Esophagus muscularis mucosa (tissue), 4 donors: ENCODE measurements around the gene OR10V1. TPM values are rescaled to one million over a fixed set of nuclear protein-coding genes. Genes with fewer than 3 reads are reported as not detected.
"Not testable (repeated sequence)": the region's sequence is repeated elsewhere in the genome, so short reads cannot be mapped to it uniquely, and the experiment has no call there.

Experiments used
- DNase-seq: peaks from one replicate; pipeline ENCODE4 v3.0.0-alpha.2; 2017; ENCODE audit errors: extremely low spot score
- H3K27ac ChIP-seq, 4 donors: fragments of 200-600 bp; sonication (generic); replicated peaks in 1 of 4; 1 replicate in 3 of 4; 2 replicates in 1 of 4; pipeline ENCODE4 v1.5.1; 2016 to 2019; ENCODE audit warnings: mild to moderate bottlenecking in 1 of 4
- H3K27me3 ChIP-seq, 4 donors: fragments of 200-600 bp; sonication (generic); one replicate each; pipeline versions ENCODE4 v1.5.1 to v1.6.0; 2016 to 2019
- H3K36me3 ChIP-seq, 4 donors: fragments of 200-600 bp; sonication (generic); one replicate each; pipeline ENCODE4 v1.5.1; 2016 to 2019
- H3K4me1 ChIP-seq, 4 donors: fragments of 200-600 bp; sonication (generic); one replicate each; pipeline ENCODE4 v1.5.1; 2016 to 2019
- H3K4me3 ChIP-seq, 4 donors: fragments of 200-600 bp; sonication (generic); 1 replicate in 2 of 4; 2 replicates in 2 of 4; pipeline ENCODE4 v1.5.1; 2016 to 2019; ENCODE audit warnings: mild to moderate bottlenecking in 4 of 4, moderate library complexity in 1 of 4
- H3K9me3 ChIP-seq, 4 donors: fragments of 200-600 bp; sonication (generic); 1 replicate in 3 of 4; 2 replicates in 1 of 4; pipeline ENCODE4 v1.5.1; 2016 to 2019
- EP300 ChIP-seq: sonication (generic); formaldehyde crosslinking; IDR thresholded peaks from one replicate; pipeline ENCODE4 v1.6.1; 2017; ENCODE audit warnings: antibody characterized with exemption
- POLR2A ChIP-seq: fragments of 450-650 bp; IDR thresholded peaks from one replicate; pipeline ENCODE4 v1.6.1; 2017; ENCODE audit warnings: antibody characterized with exemption, moderate library complexity, mild to moderate bottlenecking, low read depth
- POLR2AphosphoS5 ChIP-seq, 2 donors: sonication (generic); formaldehyde crosslinking; IDR thresholded peaks; one replicate each; pipeline ENCODE4 v1.6.1; 2017; ENCODE audit warnings: antibody characterized with exemption in 2 of 2
- WGBS: methylation state at CpG from one replicate; pipeline ENCODE4 v1.1.5; 2018; 5-methylcytosine and 5-hydroxymethylcytosine counted together
- intact Hi-C: fragments of 100-400 bp; cut with DNase I; formaldehyde crosslinking; loops from one replicate; pipeline ENCODE4 v1.15.1; 2023
- total RNA-seq, 4 donors: library from RNA; depleted of rRNA; stranded (reverse); fragments of >200 nt; gene quantifications; one replicate each; pipeline versions ENCODE4 v1.1.0 to v1.2.1, GENCODE V29; 2016
- TF ChIP-seq, protein P1 (sequence below), 3 experiments: fragments of 200-600 bp in 2 of 3; fragments of 450-650 bp in 1 of 3; sonication (generic) in 2 of 3; IDR thresholded peaks; one replicate each; pipeline ENCODE4 v1.5.1; 2017 to 2019; ENCODE audit warnings: antibody characterized with exemption in 3 of 3, mild to moderate bottlenecking in 2 of 3, moderate library complexity in 1 of 3

Gene OR10V1
- total RNA-seq, 4 donors from 2014 or later, result not detected

- Histone ChIP-seq H3K4me3 (no peak overlapping the region), H3K9me3 (no peaks in the 10 kb centered on the region), H3K4me1 (no peaks in the 10 kb centered on the region), H3K27ac (no peak overlapping the region), H3K27me3 (peaks cover 0 to 3% (median 0%) of the 10 kb centered on the region in 4 donors), H3K36me3 (no peaks in the 10 kb centered on the region)
- intact Hi-C loops, result no loop called here
- TF ChIP-seq POLR2AphosphoS5 (IDR thresholded peaks at IDR 0.05), result no peak
- TF ChIP-seq EP300, result no peak
- no peak for TF ChIP-seq POLR2A
- TF ChIP-seq, protein P1, sequence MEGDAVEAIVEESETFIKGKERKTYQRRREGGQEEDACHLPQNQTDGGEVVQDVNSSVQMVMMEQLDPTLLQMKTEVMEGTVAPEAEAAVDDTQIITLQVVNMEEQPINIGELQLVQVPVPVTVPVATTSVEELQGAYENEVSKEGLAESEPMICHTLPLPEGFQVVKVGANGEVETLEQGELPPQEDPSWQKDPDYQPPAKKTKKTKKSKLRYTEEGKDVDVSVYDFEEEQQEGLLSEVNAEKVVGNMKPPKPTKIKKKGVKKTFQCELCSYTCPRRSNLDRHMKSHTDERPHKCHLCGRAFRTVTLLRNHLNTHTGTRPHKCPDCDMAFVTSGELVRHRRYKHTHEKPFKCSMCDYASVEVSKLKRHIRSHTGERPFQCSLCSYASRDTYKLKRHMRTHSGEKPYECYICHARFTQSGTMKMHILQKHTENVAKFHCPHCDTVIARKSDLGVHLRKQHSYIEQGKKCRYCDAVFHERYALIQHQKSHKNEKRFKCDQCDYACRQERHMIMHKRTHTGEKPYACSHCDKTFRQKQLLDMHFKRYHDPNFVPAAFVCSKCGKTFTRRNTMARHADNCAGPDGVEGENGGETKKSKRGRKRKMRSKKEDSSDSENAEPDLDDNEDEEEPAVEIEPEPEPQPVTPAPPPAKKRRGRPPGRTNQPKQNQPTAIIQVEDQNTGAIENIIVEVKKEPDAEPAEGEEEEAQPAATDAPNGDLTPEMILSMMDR (IDR thresholded peaks at IDR 0.05), result no peak
- whole genome bisulfite sequencing, result 75% methylated on average over 1 of the region's 1 CpG
- no peak for DNase-seq
These were observed 5.1 kb downstream of the OR10V1 start for GRCh38 chr11:59708537-59708936.

DNA sequence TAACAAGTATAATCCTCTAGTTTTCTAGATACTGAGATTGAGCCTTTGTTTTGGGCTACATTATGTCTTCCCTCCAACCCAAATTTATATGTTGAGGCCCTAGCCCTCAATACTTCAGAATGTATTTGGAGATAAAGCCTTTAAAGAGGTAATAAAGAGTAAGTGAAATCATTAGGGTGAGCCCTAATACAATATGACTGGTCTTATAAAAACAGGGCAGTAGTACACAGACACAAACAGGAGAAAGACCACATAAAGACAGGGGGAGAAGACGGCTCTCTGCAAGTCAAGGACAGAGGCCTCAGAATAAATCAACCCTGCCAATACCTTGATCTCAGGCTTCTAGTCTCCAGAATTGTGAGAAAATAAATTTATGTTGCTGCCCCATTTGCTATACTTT is 6.3 kb downstream of the OR10V1 start:
- Histone ChIP-seq H3K27ac (no peak overlapping the region), H3K4me3 (no peak overlapping the region), H3K4me1 (no peaks in the 10 kb centered on the region), H3K36me3 (no peaks in the 10 kb centered on the region), H3K27me3 (peaks cover 0 to 3% (median 0%) of the 10 kb centered on the region in 4 donors), H3K9me3 (no peaks in the 10 kb centered on the region)
- TF ChIP-seq EP300, result no peak
- no peak for TF ChIP-seq POLR2AphosphoS5 (IDR thresholded peaks at IDR 0.05)
- TF ChIP-seq POLR2A, result no peak
- TF ChIP-seq, protein P1 (IDR thresholded peaks at IDR 0.05), result no peak
- intact Hi-C loops, result no loop called here
- no peak for DNase-seq
- 72% methylated on average over 1 of the region's 1 CpG for WGBS

DNA sequence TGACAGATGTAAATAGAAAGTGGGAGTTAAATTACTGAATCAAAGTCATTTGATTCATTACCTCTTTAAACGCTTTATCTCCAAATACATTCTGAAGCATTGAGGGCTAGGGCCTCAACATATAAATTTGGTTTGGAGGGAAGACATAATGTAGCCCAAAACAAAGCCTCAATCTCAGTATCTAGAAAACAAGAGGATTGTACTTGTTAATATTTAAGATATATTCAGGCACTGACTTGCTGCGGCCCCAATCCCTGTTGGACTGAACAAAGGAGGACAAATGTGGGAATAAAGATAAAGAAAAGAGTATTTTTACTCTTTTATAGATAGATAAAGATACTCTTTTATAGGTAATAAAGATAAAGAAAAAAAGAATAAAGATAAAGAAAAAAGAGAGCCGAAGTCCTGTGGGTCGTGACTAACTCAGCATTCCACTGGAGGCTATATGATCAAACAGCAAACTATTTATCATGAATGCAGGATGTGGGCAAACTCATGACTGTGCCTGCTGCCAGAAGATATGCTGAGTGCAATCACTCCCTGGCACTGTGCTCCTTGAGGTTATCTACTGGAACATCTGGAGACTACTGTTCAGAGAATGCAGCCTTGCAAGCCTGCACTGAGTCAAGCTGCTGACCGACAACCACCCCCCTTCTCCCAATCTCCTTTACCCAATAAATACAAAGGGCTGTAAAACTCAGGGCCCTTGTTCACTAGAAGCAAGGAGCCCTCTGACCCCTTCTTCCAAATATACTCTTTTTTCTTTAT is 6.9 kb downstream of the OR10V1 start:
- intact Hi-C loops, result no loop called here
- no peaks in the 10 kb centered on the region for H3K36me3 ChIP-seq
- DNase-seq, result no peak
- H3K4me1 ChIP-seq, result no peaks in the 10 kb centered on the region
- H3K9me3 ChIP-seq, result no peaks in the 10 kb centered on the region
- H3K4me3 ChIP-seq, result no peak overlapping the region
- no peak overlapping the region for H3K27ac ChIP-seq
- TF ChIP-seq POLR2A, result no peak
- no peak for TF ChIP-seq EP300
- TF ChIP-seq, protein P1 (IDR thresholded peaks at IDR 0.05), result no peak
- TF ChIP-seq POLR2AphosphoS5 (IDR thresholded peaks at IDR 0.05), result no peak
- peaks cover 0 to 3% (median 0%) of the 10 kb centered on the region in 4 donors for H3K27me3 ChIP-seq
- WGBS, result 82% methylated on average over 5 of the region's 5 CpGs

- TF ChIP-seq POLR2AphosphoS5 (IDR thresholded peaks at IDR 0.05) (no peak), EP300 (no peak), POLR2A (no peak)
- TF ChIP-seq, protein P1 (IDR thresholded peaks at IDR 0.05), result no peak
- WGBS, result 91% methylated on average over 6 of the region's 6 CpGs
- H3K9me3 ChIP-seq, result no peaks in the 10 kb centered on the region
- H3K27me3 ChIP-seq, result peaks cover 0 to 3% (median 0%) of the 10 kb centered on the region in 4 donors
- intact Hi-C loops, result no loop called here
- no peak overlapping the region for H3K4me3 ChIP-seq
- no peak overlapping the region for H3K27ac ChIP-seq
- no peaks in the 10 kb centered on the region for H3K36me3 ChIP-seq
- no peak for DNase-seq
- no peaks in the 10 kb centered on the region for H3K4me1 ChIP-seq
These were observed 8.4 kb downstream of the OR10V1 start for GRCh38 chr11:59705294-59705693.

DNA sequence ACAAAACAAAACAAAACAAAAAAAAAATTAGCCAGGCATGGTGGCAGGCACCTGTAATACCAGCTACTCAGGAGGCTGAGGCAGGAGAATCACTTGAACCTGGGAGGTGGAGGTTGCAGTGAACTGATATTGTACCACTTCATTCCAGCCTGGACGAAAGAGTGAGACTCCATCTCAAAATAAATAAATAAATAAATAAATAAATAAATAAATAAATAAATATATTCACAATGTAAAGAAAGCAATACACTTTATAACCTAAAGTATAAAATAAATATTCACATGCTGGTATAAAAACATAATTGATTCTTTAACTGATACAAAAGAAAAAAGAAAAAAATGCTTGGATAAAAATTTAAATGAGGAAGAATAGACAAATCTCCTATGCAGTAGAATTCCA is 10.1 kb downstream of the OR10V1 start:
- DNase-seq, intact Hi-C loops, H3K36me3 ChIP-seq, H3K27ac ChIP-seq, H3K4me3 ChIP-seq, H3K27me3 ChIP-seq, H3K9me3 ChIP-seq, H3K4me1 ChIP-seq: not testable (repeated sequence)
- 82% methylated on average over 1 of the region's 1 CpG for WGBS

DNA sequence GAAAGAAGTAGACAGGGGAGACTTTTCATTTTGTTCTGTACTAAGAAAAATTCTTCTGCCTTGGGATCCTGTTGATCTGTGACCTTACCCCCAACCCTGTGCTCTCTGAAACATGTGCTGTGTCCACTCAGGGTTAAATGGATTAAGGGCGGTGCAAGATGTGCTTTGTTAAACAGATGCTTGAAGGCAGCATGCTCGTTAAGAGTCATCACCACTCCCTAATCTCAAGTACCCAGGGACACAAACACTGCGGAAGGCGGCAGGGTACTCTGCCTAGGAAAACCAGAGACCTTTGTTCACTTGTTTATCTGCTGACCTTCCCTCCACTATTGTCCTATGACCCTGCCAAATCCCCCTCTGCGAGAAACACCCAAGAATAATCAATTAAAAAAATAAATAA is 13.5 kb downstream of the OR10V1 start:
- 86% methylated on average over 4 of the region's 5 CpGs for WGBS
- H3K4me3 ChIP-seq, intact Hi-C loops, H3K4me1 ChIP-seq, H3K9me3 ChIP-seq, DNase-seq, H3K27ac ChIP-seq, H3K36me3 ChIP-seq, H3K27me3 ChIP-seq: not testable (repeated sequence)
